DMS53 treated with DMSO at 0.1 percent for 48 hours (cell line): ENCODE results near the gene TRPC4AP.
"Not testable (repeated sequence)": the region's sequence is repeated elsewhere in the genome, so short reads cannot be mapped to it uniquely, and the experiment has no call there.

Experiments
- DNase-seq: peaks from one replicate; lab custom pipeline; 2025; ENCODE audit not compliant: unreplicated experiment; lab: John Stamatoyannopoulos, UW

TRPC4AP gene

DNA sequence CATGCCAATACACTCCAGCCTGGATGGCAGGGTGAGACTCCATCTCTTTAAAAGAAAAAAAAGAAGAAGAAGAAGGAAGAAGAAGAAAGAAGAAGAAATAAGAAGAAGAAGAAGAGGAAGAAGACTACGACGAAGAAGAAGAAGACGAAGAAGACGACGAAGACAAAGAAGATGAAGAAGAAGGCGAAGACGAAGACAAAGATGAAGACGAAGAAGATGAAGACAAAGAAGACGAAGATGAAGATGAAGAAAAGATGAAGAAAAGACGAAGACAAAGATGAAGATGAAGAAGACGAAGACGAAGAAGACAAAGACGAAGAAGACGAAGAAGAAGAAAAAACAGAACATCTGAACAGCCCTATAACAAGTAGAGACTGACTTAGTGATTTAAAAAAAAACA lies 33.0 kb downstream of the TRPC4AP start:
- DNase-seq, result no peak

DNA sequence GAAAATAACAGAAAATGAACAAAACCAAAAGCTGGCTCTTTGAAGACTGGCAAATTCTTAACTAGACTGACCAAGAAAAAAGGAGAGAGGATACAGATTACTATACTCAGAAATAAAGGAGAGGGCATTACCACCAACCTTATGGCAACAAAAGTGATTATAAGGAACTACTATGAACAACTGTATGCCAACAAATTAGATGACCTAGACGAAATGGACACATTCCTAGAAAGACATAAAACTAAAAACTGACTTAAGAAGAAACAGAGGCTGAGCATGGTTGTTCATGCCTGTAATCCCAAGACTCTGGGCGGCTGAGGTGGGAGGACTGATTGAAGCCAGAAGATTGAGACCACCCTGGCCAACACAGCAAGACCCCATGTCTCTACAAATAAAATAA lies 33.5 kb downstream of the TRPC4AP start:
- no peak for DNase-seq

DNA sequence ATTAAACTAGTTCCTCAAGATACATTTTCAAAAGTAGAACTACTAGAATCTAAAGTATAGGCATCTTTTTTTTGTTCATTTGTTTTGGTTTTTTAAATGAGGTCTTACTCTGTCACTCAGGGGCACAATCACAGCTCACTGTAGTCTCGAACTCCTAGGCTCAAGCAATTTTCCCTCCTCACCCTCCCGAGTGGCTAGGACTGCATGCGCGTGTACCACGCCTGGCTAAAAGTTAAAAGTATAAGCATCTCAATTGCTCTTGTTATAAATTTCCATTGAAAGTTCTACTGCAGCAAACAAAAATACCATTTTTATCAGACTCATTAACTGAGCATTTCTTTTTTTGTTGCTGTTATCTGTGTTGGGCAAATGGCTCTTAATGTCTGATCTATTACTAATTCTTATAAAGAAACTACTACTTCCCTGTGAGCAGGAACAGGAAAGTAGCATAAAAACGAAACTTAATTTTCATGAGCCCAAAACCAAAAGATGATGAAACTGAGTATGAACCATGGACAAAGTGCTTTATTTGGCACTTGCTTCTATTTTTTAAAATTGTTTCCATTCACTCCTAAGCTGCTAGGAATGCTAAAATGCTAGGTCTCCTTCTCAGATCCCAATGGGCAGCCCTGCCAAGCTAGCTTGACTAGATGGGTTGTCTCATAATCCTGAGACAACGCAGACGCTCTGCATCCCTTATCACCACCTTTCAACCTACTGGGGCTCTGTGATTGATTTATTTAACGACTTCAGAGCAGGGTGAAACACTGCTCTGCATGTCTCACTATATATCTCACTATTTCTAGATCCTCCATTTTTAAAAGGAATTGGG lies 36.9 kb downstream of the TRPC4AP start:
- no peak for DNase-seq

DNA sequence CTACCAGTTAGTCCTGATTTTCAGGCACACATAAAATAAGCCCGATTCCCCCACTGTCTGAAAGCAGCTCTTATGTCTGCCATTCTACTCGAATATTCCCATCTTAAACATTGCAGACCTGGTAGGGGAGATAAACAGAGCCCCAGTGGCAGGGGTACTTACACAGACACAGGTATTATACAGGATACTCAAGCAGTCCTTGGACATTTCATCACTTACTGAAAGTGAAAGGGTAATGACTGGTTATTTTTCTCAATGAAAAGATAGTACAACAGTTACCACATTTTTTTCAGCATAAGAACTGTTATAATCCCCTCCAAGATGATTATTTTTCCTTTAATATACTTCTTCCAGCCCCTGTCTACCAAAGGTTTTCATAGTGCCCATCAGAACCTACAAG lies 37.8 kb downstream of the TRPC4AP start:
- no peak for DNase-seq

DNA sequence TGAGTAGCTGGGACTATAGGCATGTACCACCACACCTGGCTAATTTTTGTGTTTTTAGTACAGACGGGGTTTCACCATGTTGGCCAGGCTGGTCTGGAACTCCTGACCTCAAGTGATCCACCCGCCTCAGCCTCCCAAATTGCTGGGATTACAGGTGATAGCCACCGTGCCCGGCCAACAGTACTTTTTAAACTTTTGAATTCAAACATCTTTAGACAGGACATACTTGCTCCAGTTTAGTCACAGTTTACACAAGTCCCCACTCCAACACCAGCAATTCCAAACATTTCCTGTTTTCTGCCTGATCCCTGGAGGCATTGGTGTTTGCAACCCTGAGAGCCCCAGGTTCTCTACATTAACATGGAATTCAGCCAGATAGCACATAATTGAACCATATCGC lies 40.0 kb downstream of the TRPC4AP start:
- DNase-seq, result not testable (repeated sequence)

DNA sequence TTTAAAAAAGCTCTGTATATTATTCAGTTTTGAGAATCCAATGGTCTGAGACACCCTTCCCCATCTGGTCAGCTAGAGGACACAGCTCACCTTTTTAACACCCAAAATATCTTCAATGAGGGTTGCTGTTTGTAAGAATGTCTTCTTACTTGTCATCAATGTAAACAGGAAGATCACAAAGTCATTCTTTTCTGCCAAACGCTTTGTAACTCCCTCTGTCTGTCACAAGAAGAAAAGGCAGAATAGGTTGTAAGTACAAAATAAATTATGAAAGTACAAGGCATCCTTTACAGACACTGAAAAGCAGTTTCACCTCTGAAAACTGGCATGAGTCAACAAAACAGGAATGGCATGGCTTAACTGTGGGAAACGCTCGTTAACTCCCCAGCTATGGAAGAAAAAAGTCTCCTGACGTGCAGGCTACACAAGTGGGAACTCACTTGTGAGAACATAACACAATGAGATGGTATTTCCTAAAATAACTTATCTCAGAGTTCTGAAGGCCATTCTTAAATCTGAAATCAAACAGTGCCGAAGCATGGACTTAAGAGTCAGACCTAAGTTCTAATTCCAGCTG lies 42.7 kb downstream of the TRPC4AP start:
- DNase-seq, result no peak

DNA sequence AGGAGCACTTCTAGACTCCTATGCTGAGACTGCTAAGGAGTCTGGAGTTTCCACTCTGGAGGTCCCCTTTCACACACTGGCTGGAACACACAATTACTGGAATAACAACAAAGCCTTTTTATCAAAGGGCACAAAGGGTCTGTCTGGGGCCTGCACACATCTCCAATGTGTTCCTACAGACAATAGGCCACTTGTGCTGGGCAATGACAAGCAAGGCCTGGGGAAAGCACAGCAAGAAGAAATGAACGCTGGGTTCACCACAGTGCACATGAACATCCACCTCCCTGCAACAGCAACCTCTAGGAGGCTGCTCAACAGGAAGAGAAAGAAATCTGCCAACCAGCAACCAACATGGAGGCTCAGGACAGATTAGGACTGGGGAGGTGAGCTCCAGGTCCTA lies 43.9 kb downstream of the TRPC4AP start:
- DNase-seq, result no peak

DNA sequence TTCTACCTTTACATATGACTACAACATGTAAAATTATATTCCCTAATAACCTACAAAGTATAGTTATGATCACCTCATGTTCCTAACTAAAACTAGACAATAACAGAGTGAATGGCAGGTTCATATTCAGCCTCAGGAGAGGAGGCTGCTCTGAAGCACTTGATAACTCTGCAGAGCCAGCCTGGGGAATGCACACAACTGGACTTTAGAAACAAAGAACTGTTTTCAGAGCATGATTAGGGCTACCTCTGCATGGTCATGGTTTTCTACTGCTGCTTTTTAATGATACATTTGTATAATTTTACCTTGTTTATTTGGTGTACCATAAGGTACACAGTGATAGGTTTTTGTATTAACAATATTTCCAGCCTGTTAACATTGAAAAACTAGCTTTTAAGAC lies 50.3 kb downstream of the TRPC4AP start:
- no peak for DNase-seq

DNA sequence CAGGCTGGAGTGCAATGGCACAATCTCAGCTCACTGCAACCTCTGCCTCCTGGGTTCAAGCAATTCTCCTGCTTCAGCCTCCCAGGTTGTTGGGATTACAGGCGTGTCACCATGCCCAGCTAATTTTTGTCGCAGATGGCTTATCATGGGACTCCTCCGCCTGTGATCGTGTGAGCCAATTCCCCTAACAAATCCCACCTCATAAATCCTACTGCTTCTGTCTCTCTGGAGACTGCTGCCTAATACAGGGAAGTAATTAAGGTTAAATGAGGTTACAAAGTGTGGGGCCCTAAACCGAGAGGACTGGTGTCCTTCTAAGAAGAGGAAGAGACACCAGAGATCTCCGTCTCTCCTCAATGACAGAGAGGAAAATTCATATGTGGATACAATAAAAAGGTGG lies 52.0 kb downstream of the TRPC4AP start:
- DNase-seq, result no peak

DNA sequence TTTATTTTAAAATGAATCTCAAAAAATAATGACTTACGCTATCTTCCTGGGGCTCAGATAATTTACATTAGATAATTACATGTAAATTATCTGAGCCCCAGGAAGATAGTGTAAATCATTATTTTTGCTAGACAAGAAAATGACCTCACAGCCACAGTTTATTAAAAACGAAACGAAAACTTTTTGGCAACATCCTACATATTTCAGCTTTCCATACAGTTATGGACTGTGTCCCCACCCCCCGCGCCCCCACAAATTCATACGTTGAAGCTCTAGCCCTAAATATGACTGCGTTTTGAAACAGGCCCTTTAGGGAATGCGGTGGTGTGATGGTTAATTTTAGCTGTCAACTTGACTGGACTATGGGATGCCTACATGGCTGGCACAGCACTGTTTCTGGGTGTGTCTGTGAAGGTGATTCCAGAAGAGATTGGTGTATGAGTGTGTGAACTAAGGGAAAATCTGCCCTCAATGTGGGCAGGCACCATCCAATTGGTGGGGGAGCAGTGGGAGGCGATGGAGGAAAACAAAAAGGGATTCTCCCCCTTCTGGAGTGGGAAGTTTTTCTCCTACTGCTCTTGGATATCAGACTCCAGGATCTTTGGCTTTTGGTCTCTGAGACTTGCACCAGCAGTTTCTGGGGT lies 52.6 kb downstream of the TRPC4AP start:
- DNase-seq, result no peak

DNA sequence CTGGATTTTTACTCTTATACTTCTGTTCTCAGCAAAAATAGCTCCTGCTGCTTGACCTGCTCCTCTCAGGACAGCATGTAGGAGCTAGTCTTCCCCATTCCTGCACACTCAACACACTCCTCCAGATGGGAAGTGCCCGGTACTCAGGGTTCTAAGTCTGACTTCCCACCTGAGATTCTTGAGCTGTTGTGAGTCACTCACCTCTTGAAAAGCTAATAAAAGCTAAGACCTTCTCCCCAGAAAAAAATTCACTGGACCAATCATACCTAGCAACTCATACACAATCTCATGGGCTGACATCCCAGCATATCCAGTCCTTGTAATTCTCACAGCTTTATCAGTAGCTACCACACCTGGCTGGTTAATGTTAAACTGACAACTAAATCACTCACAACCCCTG lies 53.5 kb downstream of the TRPC4AP start:
- no peak for DNase-seq

DNA sequence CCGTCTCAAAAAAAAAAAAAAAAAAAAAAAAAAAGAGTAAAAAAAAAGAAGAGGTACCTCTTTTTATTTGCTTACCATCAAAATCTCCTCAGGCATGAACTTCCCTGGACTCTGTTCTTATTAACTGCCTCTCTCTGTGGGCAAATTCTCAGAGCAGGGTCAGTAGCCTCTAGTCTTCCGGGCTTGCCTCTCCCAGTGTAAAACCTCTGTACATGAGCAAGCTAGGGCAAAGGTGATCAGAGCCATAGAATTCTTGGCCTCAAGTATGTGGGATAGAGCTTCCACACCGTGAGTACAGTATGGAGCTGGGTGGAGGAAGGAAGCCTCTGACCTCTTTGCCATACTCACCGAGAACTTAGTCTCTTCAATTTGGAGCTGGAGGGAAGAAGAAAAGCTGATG lies 58.5 kb downstream of the TRPC4AP start:
- no peak for DNase-seq

DNA sequence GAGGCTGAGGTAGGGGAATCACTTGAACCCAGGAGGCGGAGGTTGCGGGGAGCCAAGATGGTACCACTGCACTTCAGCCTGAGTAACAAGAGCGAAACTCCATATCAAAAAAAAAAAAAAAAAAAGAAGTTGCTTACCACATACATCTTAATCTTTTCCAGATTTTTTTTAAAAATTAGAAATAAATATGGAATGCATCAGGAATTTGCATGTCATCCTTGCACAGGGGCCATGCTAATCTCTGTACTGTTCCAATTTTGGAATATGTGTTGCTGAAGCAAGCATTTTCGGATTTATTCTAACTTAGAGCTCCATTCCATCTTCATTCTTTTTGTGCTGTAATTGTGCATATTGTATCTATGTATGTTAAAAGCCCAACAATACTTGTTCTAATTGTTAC lies 62.5 kb downstream of the TRPC4AP start:
- no peak for DNase-seq

DNA sequence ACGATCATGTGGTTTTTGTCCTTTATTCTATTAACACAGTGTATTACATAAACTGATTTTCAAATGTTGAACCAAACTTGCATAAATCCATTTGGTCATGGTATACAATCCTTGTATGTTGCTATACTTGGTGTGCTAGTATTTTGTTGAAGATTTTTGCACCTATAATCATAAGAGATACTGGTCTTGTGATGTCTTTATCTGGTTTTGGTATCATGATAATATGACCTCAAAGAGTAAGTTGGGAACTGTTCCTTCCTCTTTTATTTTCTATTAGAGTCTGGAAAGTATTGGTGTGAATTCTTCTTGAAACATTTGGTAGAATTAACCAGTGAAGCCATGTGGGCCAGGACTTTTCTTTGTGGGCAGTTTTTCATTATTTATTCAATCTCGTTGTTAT lies 65.3 kb downstream of the TRPC4AP start:
- DNase-seq, result no peak

DNA sequence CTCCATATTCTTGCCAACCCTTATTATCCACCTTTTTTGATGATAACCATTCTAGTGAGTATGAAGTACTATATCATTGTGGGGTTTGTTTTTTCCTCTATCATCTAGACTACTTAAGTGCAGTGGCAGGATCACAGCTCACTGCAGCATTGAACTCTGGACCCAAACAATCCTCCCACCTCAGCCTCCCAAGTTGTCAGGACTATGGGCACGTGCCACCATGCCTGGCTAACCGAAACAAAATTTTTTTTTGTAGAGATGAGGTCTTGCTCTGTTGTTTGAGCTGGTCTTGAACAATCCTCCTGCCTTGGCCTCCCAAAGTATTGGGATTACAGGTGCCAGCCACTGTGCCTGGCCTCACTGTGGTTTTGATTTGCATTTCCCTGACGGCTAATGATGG lies 67.5 kb downstream of the TRPC4AP start:
- DNase-seq, result no peak

DNA sequence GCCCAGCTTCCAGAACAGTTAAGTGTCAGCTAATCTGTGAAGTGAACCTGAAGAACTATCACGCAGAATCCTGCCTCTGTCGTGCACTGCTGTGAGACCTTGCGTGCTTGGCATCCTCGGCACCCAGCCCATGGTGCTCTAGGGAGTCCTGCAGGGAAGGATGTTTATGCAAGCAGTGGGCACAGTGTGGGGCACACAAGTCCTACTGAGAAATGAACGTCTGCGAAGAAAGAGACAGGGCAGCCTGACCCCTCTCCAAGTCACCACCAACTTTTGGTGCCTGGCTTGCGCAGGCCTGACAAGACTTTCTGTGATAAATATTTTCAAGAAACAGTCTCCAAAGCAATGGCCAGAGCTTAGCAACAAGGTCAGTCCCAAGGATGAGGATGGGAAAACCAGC lies 69.0 kb downstream of the TRPC4AP start:
- no peak for DNase-seq

DNA sequence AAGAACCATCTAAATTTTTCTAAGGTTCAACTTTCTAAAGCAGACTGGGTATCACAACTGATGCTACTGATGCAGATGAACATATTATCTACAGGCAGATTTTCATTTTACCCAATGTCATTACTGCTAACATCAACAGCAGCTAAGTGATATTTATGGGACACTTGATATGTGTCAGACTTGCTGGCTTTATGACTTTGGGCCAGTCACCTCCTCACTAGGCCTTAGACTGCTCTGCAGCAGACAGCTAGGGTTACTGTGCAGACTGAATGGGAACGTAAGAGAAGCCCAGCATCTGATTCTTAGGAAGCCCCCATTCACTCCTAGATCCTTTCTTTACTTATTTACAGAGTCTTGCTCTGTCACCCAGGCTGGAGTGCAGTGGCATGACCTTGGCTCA lies 70.8 kb downstream of the TRPC4AP start:
- no peak for DNase-seq

DNA sequence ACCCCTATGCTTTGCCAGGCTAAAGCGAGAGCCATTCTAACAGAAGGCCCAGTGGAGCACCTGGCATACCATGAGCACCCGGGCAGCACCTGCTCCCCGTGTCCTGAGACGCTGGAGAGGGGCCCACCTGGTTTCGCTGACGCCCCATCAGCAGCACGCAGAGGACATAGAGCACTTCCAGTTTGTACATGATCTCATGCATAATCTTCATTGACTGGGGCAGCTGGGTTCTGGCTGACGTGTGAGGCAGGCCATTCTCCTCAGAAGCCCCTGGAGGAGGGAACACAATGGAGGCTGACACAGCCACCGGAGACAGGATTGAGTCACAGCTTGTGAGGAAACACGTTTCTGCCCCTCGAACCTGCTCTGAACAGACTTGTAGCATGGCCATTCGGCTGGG lies 71.5 kb downstream of the TRPC4AP start:
- DNase-seq, result no peak

DNA sequence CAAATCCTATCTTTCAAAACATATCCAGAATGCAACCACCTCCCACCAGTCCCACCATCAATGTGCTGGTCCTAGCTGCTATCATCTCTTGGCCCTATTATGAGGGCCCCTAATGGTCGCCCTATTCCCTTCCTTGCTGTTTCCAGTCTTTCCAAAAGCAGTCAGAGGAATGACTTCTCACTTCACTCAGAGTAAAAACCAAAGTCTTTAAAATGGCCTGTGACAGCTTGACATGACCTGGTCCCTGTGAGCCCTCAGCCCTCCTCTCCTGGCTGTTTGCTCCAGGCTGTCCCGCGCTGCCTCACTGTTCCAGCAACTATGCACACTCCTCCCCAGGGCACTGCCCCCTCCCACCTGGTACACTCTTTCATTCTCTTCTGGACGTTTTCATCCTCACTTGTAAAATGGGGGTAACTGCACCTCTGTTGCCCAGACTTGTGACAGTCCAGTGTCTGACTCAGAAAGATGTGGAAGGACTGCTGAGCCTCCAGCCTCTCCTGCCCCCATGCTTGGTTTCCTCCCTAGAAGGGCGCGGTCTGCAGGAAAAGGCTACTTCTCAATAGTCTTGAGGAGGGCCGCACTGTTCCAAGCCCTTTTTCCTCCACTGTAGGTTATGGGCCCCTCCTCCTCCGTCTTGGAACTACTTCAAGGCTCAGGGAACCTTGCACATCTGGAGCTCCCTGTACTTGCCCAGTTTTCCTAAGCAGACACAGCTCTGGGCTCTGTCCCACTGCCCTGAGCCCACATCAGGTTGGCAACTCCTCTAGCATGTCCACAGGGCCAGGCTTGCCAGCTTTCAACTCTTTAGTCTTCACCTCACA lies 72.3 kb downstream of the TRPC4AP start:
- DNase-seq, result no peak

DNA sequence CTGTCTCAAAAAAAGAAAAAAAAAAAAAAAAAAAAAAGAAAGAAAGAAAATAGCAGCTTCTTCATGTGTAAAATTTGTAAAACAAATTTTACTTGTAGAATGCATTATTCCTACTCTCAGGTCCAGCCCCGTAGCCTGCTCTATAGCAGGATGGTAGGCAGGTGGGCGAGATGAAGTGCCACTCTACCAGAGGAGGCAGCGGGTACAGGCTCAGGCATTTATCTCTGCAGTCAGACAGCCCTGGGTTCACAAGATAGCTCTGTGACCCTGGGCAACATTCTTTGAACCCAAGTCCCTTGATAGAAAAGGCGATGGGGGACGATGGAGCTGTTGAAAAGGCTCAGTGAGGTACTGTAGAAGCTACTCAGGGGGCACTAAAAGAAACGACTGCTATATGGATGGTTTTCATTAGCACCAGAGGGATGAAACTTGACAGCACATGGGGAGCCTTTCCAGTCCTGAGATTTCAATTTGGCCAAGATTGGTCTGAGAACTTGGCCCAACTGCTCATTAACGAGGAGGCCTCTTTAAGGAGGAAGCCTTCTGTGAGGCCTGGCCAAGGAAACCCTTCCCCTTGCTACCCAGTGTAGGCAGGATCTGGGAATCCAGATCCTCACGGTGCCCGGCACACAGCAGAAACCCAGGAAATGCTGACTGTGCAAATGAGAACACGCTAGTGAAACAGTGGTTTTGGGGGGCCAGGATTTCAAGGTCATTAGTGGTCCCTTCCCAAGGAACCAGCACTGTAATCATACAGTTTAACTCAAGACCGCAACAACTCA lies 73.8 kb downstream of the TRPC4AP start:
- DNase-seq, result no peak
